A204.1 (cell line): Measurements from ENCODE around the gene IQGAP2.

ENCODE experiments used
- FAIRE-seq: peaks from 2 replicates; lab custom pipeline; 2012; peaks lifted over from hg19 to GRCh38; lab: Jason Lieb, UNC

IQGAP2 gene

GRCh38 chr5:76451031-76451701 is 48.1 kb downstream of the IQGAP2 start:
- FAIRE-seq: no peak

DNA sequence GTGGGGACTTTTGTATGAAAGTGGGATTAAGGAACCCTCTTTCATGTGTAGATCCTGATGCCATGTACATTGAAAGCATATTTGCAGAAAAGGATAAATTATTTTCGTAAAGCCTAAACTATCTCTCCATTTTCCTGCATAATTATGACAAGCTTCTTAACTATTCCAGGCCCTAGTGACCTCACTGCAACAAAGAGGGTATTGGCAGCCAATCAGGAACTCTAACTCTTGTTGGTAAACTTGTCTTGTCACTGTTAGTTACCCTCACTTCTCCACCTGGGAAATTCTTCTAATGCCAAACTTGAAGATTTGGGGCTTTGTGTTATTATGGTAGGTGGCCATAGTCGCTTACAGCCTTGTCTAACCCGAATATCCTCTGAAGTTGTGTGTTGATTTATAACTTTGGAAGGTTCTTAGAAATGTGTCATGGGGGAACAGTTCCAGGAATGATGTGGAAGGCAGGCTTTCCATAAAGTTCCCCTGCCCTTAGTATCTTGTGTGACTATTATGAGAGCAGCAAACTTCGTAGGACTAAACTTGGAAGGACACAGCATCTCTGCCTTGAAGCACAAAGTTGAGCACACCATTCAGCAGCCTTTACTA is 52.5 kb downstream of the IQGAP2 start:
- FAIRE-seq: no peak

- no peak for FAIRE-seq
Observed at GRCh38 chr5:76456258-76456657, 53.2 kb downstream of the IQGAP2 start.

DNA sequence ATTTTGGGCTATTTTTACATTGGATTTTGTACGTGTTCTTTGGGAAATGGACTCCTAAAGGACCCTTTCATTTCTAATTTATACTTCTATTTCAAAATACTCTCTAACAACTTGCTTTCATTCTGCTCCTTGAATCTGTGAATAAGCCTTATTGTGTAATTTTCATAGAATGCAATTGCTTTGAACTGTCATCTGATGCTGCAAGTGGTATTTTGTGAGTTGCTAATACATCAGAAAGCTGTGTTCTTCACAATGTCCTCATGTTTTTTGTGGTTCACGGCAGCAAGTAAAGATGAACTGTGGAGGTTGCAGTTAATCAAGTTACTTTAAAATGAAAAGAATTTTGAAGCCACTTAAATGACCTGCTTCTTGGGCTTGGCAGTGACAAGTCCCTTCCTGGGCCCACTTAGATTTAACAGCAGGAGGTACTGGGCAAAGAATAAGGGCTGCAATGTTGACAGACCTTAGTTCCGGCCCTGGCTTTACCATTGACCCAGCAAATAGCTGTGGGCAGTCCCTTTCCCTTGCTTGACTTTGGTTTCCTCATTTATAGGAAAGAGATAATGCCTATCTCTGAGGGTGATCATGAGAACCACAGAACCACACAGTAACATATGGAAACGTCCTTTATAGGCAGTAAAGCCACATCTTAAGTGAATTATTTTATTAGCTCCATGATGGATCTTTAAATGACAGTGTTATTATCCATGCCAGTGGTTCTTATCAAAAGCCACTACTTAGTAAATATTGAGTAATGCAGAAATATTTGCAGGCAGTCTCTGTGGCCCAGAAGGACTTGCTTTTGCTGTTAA is 54.8 kb downstream of the IQGAP2 start:
- no peak for FAIRE-seq

GRCh38 chr5:76458486-76458830 is 55.4 kb downstream of the IQGAP2 start:
- no peak for FAIRE-seq

DNA sequence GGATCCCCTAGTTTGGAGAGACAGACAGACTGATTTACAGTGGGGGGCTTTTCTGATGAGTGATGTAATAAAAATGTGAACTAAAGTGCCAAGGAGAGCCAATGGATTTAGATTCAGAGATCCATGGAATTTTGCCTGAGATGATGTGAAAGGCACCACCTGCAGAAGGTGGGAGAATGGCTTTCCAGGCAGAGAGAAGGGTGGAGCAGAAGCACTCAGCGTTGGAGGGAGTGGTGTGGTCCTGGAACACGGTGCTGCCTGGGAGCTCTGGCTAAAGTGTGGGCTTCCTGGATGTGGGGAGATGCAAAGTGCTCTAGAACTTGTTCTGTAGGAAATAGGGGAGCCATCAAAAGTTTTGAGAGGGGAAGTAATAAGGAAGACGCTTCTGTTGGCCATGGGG is 57.0 kb downstream of the IQGAP2 start:
- no peak for FAIRE-seq

GRCh38 chr5:76462097-76462667 is 59.1 kb downstream of the IQGAP2 start:
- no peak for FAIRE-seq

DNA sequence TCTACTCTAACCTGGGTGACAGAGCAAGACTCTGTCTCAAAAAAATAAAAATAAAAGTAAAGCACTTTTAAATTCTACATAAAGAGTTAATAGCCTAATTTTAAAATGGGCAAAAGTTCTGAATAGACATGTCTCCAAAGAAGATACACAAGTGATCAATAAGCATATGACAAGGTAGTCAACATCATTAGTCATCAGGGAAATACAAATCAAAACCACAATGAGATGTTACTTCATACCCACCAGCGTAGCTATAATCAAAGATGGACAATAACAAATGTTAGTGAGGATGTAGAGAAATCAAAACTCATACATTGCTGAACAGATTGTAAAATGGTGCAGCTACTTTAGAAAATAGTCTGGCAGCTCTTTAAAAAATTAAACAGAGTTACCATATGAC is 64.1 kb downstream of the IQGAP2 start:
- no peak for FAIRE-seq

- no peak for FAIRE-seq
Observed at GRCh38 chr5:76468635-76469425, 65.7 kb downstream of the IQGAP2 start.

GRCh38 chr5:76469656-76470290 is 66.7 kb downstream of the IQGAP2 start:
- no peak for FAIRE-seq

DNA sequence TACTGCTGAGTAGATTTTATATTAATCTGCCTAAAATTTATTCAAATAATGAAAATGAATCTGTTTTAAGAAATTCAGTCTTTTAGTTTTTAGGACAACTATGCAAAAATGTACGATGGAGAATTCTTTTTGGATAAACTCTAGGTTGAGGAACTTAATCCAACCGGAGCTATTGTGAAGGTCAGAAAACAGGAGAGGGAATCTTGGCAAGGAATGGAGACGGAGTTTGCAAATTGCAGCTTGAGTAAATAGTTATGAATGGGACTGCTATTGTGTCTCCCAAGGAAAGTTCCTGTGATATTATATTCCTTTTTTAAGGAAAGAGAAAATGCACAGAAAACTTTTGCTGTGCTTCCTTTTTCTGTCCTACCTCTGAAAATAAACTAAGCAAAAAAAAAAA is 67.9 kb downstream of the IQGAP2 start:
- FAIRE-seq: no peak

- FAIRE-seq: no peak
Observed at GRCh38 chr5:76471406-76471805, 68.3 kb downstream of the IQGAP2 start.

DNA sequence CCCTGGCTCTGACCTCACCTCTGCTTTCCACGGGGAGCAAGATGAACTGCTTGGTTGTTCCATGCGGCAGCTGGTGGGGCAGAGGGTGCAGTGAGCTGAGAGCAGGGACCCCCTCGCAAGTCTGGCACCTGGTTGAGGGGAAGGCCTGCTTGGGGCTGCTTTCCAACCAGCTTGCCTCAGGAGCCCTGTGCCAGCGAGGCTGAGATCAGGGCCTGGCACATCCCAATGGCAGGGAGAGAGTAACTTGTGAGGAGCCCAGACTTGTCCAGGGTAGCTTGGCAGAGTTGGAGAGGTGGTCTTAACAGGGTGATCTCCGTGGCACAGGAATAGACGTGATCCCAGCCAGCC is 68.9 kb downstream of the IQGAP2 start:
- FAIRE-seq: no peak

DNA sequence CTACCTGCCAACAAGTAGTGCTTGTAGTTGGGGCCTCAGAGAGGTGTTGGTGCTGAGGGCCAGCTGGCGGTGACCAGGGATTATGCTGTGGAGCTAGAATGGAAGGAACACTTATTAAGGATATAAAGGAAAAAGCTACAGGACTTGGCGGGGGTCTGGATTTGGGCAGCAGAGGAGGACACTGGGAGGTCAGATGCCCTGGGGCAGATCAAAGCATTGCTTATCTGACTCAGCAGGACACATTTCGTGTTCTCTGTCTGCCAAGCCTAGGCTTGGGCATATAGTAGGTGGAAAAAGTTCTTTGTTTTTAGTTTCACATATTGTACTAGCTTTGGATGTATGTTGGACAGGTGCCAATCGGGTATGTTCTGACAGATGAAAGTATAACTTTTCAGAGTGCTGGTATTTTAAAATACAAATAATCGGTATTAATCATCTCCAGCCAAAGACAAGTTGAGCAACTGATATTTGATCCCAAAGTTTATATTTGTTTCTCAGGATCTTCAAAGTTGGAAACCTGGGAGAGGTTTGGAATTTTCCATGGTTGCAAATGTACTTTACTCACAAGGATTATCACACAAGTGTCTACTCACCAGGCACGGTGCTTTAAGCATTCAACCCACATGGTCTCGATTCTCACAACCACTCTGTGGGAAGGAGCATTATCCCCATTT is 69.4 kb downstream of the IQGAP2 start:
- FAIRE-seq: no peak

DNA sequence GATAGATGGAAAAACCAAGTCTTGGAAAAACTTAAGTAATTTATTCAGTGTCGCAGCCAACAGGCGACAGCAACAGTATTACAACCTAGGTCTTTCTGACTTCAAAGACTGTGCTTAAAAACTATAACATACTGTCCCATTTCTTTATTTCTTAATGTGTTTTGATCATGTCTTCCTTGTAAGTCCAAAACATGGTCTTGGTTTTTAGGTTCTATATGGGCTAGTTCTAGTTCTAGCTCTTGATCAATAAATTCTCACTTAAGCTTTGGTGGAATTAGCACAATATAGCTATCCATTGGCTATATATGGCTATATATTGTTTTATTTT is 69.9 kb downstream of the IQGAP2 start:
- no peak for FAIRE-seq

- no peak for FAIRE-seq
Observed at GRCh38 chr5:76473661-76474060, 70.6 kb downstream of the IQGAP2 start.

DNA sequence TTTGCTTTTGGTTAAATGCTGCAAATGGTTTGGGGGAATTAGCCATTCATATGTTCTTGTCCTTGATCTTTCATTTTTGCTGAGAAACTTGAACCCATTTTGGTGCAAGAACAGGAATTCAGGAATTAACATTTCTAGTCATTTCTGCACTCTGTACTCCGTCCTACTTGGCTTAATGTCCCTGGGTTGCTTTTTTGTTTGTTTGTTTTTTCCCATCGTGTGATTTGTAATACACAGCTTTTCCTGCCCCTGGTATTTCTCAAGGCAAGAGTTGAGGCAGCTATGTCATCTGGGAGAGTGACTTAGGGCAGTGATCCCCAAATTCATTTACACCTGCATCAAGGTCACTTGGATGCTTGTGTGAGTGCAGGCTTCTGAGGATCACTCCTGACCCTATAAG is 71.3 kb downstream of the IQGAP2 start:
- FAIRE-seq: no peak

- no peak for FAIRE-seq
Observed at GRCh38 chr5:76475385-76475784, 72.3 kb downstream of the IQGAP2 start.

GRCh38 chr5:76475936-76476335 is 72.9 kb downstream of the IQGAP2 start:
- FAIRE-seq: no peak

DNA sequence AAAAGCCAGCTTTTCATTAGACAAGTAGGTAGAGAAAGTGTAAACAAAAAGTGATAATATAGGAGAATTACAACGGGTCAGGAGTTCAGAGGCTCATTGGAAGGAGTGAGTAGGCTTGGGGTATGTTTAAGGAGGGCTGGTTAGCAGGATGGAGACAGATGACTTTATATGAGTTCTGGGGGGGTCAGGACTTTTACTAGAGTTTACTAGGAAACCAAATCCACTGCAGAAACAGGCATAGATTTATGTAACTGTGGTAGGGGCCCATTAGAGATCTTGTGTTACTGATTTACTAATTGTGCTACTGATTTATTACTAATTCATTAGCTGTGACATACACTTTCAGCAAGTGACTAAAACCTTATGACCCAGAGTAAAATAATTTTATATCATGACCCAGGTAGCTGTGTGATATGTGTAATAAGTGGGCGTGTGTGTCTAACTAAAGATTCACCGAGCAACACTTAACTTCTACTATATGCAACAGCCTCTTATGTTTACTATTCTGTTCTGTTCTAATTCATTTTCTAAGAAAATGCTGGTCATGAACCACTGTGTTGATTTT is 73.5 kb downstream of the IQGAP2 start:
- no peak for FAIRE-seq

DNA sequence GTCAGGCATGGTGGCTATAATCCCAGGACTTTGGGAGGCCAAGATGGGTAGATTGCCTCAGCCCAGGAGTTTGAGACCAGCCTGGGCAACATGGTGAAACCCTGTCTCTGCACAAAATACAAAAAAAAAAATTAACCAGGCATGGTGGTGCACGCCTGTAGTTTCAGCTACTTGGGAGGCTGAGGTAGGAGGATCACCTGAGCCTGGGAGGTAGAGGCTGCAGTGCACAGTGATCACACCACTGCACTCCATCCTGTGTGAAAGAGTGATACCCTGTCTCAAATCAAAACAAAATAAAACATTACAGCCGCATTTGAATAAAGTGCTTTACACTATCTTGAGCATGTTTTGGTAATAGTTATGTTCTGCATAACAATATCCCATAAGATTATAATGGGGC is 74.0 kb downstream of the IQGAP2 start:
- FAIRE-seq: no peak
